ENCODE data around the gene IL3.

Gene IL3

GRCh38 chr5:132060501-132061161, at the start of gene IL3:
Gene IL3, plus strand, starts transcription at chr5:132060655. Its CDS starts 52 bp downstream, at chr5:132060707.
- no peak for TF ChIP-seq CTCF (IDR thresholded peaks at IDR 0.05; ENCODE audit: borderline replicate concordance, insufficient read depth, low read depth, low read length)
- no peak within 1 kb of the TSS for H3K4me3 ChIP-seq (ENCODE audit: low read depth, low read length)

- TF ChIP-seq CTCF (IDR thresholded peaks at IDR 0.05; ENCODE audit: borderline replicate concordance, insufficient read depth, low read depth, low read length) = no peak
- no peak overlapping the region for H3K4me3 ChIP-seq (ENCODE audit: low read depth, low read length)
These were observed 49.4 kb upstream of the IL3 start for GRCh38 chr5:132010989-132011621.

- no peak for TF ChIP-seq CTCF (IDR thresholded peaks at IDR 0.05; ENCODE audit: borderline replicate concordance, insufficient read depth, low read depth, low read length)
- H3K4me3 ChIP-seq (ENCODE audit: low read depth, low read length) = peak within 1 kb of the TSS; percentile 32
These were observed 48.7 kb upstream of the IL3 start, which contains the start of gene ACSL6 for GRCh38 chr5:132011622-132012343. Gene ACSL6, minus strand, starts transcription at chr5:132011658. Its CDS starts 105 bp downstream, at chr5:132011553.

- H3K4me3 ChIP-seq (ENCODE audit: low read depth, low read length) = no peak overlapping the region
- TF ChIP-seq CTCF (IDR thresholded peaks at IDR 0.05; ENCODE audit: borderline replicate concordance, insufficient read depth, low read depth, low read length) = no peak
These were observed 48.0 kb upstream of the IL3 start for GRCh38 chr5:132012371-132013005.

- no peak for TF ChIP-seq CTCF (IDR thresholded peaks at IDR 0.05; ENCODE audit: borderline replicate concordance, insufficient read depth, low read depth, low read length)
- no peak overlapping the region for H3K4me3 ChIP-seq (ENCODE audit: low read depth, low read length)
These were observed 47.3 kb upstream of the IL3 start for GRCh38 chr5:132013006-132013689.

- no peak for TF ChIP-seq CTCF (IDR thresholded peaks at IDR 0.05; ENCODE audit: borderline replicate concordance, insufficient read depth, low read depth, low read length)
- H3K4me3 ChIP-seq (ENCODE audit: low read depth, low read length) = no peak overlapping the region
These were observed 46.7 kb upstream of the IL3 start for GRCh38 chr5:132013711-132014110.
